Stimulated activated CD8-positive, alpha-beta memory T cell treated with anti-CD3 and anti-CD28 coated beads, Interleukin-15, amount 100 ng/mL, for 24 hours (primary cell): ENCODE results near the gene OR1S2.
"Not testable (repeated sequence)": the region's sequence is repeated elsewhere in the genome, so short reads cannot be mapped to it uniquely, and the experiment has no call there.

Experiments
- DNase-seq: peaks from one replicate; pipeline ENCODE4 v3.0.0-alpha.2; 2020; ENCODE audit warnings: low read depth

The OR1S2 gene, protein sequence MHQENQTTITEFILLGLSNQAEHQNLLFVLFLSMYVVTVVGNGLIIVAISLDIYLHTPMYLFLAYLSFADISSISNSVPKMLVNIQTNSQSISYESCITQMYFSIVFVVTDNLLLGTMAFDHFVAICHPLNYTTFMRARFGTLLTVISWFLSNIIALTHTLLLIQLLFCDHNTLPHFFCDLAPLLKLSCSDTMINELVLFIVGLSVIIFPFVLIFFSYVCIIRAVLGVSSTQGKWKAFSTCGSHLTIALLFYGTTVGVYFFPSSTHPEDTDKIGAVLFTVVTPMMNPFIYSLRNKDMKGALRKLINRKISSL

DNA sequence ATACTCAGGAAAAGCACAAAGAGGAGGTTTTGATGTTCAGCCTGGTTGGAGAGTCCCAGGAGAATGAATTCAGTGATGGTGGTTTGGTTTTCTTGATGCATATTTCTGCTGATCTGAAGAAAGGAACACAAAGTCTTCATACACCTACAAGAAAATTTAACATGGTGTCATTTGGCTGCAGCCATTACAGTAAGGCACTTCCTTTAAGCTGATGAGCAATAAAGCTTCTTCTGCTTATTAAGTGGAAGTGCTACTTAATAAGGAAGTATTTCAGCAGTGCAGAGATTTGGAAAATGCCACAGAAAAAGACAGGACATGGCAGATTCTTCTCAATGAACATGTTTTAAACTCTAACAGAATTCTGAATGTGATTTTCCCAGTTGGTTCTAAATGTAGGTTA lies at the start of gene OR1S2:
Gene OR1S2, minus strand, starts transcription at position 101 of the 400 bp plus-strand sequence. Its CDS starts 0 bp downstream, at position 101.
- no peak for DNase-seq

DNA sequence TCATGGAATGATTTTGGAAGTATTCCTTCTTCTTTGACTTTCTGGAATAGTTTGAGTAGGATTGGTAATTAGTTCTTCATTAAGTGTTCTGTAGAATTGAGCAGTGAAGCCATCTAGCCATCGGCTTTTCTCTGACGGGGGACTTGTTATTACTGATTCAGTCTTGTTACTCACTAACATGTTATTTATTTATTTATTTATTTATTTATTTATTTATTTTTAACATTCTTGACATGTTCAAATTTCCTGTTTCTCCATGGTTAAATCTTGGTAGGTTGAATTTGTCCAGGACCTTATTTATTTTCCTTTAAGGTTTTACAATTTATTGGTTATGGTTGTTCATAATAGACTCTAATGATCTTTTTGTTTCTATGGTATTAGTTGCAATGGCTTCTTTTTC lies 40.0 kb upstream of the OR1S2 start:
- DNase-seq: no peak

DNA sequence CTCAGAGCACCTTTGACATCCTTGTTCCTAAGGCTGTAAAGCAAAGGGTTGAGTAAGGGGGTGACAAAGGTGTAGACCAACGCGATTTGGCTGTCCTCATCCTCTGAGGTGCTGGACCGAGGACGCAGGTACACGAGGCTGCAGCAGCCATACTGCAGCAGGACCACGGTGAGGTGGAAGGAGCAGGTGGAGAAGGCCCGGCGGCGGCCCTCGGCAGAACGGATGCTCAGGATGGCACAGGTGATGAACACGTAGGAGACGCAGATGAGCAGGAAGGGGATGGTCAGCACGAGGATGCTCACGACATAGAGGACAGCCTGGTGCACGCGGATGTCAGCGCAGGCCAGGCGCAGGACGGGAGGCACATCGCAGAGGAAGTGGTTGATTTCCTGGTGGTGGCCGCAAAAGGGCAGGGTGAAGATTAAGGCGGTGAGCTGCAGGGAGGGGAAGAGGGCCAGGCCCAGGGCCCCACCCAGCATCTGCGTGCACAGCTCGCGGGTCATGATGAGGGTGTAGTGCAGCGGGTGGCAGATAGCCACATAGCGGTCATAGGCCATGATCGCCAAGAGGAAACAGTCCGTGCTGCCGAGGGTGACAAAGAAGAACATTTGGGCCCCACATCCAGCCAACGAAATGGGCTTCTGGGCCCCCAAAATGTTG lies 24.1 kb upstream of the OR1S2 start:
- no peak for DNase-seq

DNA sequence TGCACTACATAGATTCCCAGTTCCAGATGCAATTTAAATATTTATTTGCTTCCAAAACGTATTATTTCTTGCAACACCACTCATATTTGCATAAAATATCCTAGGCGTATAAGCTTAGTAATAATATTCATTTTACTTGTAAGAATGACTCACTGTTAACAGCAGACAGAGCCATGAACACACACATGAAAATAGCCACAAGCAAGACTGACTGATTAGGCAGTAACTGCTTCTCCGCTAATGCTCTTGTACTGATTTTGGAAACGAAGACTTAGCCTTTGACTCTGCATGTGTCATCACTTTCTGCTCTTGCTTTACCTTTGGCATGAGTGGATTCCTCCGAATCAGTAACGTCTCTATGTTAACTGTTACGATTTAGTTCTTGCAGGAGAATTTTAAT lies 18.8 kb upstream of the OR1S2 start:
- DNase-seq: no peak

DNA sequence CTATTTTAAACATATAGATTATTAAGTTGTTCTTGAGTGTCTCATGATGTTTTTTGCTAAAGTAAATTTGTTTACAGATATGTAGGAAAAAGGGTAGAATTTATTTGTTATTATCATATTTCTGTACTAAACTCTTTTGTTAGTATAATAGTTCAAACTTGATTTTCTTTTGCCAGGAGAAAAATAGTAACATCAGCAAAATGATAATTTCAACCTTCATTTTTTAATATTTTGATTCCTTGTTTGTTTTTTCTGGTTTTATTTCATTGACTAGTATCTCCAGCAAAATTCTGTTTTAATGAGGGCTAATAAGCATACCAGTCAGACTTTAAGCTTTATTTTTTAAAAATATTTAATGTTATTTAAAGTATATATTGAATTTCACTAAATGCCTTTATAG lies 12.5 kb upstream of the OR1S2 start:
- DNase-seq: no peak

DNA sequence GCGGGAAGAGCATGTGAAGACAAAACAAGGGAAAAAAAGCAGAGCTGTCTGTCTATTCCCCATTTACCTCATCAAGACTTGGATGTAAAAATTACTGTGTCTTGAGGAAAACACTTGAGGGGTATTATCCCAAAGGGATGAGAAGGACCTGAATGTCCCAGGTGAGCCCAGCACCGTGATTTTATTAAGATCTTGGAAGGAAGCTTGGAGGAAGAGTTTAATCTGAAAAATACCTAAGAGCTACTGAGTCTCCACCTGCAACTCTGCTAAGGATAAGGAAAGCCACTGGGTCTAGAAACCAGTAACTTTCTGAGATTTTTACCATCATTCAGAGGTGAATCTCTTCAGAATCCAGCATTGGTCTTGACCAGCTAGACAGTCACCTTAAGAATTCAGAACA lies 8.5 kb upstream of the OR1S2 start, which contains the start of gene OR1S1:
Gene OR1S1, plus strand, starts transcription at position 301 of the 400 bp plus-strand sequence.
- not testable (repeated sequence) for DNase-seq

DNA sequence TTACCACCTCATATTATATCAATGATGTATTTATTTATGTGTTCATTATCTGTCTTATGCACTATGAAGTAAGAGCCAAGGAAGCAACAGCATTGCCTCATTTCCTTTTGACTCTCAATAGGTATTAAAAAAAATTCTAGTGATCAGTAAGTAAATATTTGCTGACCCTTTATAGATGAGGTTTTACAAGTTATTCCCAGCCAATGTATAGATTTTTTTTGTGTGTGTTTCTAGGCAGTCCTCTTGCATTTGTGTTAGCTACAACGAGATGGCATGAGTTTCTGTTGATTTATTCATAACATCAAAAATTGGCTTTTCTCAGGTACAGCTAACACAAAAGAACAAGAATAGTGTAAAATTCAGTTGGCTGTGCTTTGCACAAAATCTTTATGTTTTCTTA lies 4.7 kb downstream of the OR1S2 start:
- DNase-seq: no peak

DNA sequence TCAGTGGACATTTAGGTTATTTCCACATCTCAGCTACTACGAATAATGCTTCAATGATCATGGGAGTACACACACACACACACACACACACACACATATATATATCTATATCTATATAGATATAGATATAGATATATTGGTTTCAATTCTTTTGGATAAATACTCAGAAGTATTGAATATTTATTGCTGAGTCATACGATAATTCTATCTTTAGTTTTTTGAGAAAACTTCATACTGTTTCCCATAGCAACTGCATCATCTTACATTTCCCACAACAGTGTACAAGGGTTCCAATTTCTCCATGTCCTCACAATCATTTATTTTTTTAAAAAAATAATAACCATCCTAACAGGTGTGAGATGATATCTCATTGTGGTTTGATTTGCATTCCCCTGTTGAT lies 8.0 kb downstream of the OR1S2 start:
- no peak for DNase-seq

DNA sequence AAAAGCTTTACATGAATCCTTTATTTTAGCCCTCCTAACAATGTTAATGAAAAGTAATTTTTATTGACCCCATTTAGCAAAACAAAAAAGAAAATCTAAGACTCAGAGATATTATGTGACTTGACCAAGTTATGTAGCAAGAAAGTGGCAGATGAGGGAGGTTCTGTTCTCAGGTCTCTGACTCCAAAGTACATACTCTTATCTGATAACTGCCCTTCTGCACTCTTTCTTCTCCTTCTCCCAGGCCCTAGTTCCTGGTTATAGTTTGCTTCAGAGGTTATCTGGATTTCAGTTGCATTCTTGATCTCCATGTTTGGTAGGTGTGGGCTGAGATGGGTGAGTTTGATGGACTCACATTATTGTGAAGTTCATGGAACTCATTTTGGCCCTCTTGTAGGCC lies 10.6 kb downstream of the OR1S2 start:
- no peak for DNase-seq

DNA sequence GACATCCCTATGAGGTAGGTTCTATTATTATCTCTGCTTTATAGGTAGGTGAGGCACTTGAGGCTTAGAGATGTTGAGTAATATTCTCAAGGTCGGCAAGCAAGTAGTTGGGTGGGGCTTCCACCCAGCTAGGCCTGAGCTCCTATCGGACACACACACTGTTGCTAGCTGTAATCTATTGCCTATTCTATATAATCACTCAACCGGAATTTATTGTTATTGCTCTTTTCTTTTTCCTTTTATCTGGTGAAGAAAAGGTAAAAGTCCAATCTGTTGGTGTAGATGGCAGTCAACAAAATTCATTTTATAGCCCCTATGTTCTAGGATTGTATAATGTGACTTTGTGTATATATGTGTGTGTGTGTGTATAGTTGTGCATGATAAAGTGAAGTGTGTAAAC lies 11.7 kb downstream of the OR1S2 start:
- DNase-seq: no peak

DNA sequence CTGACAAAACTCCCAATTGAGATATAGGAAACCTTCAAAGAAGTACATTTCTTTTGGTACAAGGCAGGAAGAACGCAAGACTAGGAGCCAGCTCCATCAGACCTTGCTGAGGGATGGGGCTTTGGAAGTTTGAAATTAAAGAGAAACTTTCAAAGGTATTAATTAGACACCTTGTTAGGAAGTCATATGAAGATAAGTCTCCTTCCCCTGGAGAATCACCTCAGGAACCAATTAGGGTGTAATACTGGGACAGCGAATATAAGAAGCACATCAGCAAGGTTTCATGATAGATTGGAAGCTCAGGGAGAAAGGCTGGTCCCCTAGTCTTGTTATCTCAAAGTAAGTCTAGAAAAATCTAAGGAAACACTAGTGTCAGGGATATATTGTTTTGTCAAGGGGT lies 15.2 kb downstream of the OR1S2 start, which contains the start of gene OR9Q2:
Gene OR9Q2, plus strand, starts transcription at position 301 of the 400 bp plus-strand sequence. CDS start 1,421 bp downstream, outside the sequence.
- no peak for DNase-seq

DNA sequence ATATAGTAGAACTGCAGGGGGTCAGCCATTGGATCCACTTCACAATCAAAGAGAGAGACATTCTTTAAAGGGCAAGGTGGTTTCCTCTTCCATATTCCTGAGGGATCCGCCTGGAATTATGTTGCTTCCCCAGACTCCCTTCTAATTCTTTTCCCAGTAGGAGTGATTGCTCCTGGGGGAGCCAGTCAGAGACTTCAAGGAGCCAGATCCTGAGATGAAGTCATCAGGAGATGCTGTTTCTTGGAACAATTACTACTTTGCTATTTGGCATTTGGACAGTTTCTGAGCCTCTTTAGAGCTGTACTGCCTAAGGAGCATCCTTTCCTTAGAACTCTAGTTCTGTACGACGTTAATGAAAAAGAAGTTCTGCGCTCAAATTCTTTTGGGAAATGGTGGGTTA lies 17.0 kb downstream of the OR1S2 start:
- DNase-seq: no peak

DNA sequence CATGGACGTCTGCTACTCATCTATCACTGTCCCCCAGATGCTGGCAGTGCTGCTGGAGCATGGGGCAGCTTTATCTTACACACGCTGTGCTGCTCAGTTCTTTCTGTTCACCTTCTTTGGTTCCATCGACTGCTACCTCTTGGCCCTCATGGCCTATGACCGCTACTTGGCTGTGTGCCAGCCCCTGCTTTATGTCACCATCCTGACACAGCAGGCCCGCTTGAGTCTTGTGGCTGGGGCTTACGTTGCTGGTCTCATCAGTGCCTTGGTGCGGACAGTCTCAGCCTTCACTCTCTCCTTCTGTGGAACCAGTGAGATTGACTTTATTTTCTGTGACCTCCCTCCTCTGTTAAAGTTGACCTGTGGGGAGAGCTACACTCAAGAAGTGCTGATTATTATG lies 24.3 kb downstream of the OR1S2 start:
- DNase-seq: no peak

DNA sequence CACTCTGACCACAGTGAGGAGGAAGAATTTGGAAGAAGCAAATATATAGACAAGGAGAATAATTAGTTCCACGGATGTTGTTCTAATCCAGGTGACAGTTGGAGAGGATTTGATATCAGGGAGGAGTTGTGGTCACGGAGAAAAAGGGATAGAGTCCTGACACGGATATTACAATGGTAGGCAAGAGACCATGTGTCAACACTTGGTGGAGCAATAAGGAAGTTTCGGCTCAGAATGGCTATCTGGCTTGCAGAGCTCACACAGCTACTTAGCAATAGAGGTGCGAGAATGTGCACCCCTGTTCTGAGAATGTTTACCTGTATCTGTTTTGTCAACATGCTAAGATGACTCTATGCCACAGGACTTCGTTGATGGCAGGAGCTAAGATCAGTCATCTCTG lies 25.5 kb downstream of the OR1S2 start:
- DNase-seq: no peak

DNA sequence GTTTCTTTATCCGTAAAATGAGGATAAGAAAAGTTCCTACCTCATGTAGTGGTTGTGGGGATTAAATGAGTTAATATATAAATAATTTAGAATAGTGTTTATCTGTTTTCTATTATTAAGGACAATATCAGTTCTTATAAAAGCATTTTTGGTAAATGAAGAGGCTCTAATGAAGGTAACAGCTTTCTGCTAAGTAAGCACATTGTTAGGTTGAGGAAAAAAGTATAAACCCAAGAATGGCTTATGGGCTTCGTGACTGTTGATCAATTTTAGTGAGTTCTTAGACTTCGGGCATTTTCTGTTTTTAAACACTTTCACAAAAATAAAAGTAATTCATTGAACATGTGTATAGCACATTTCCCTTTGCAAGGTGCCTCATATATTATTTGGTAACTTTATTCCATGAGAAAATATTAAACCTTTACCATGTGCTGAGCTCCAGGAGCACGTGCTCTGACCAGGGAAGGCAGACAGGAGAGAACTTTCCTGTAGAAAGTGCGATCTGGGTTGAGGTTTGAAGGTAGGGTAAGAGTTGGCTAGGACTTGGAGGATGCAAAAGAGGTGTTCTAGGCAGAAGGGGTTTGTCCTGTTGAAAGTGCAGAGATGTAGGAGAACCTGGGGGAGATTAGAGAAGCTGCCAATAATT lies 26.4 kb downstream of the OR1S2 start:
- DNase-seq: no peak

DNA sequence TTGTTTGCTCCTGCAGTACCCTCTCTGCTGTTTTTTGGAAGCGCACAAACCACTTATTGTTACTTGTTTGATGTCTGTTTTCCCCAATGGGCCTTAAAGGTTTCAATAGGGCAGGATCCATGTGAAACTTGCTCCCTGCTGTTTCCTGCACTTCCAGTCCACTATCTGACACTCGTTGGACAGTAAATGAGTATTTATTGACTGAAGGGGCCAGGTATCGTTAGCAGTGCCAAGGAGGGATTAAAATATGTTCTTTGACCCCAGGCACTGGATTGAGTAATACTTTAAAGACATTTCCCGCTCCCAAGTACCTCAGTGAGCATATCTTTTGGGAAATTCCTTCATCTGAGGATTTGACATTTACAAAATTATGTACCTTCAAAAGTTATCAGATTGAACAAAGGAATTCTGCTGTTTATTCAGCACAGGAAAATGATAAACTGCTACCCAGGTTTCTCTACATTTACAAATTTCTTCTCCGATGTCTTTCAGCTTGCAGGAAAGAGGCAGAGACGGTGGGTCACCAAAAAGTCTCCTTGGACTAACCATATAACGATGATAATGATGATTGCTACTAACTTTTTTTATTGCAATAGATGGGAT lies 38.3 kb downstream of the OR1S2 start:
- DNase-seq: no peak

DNA sequence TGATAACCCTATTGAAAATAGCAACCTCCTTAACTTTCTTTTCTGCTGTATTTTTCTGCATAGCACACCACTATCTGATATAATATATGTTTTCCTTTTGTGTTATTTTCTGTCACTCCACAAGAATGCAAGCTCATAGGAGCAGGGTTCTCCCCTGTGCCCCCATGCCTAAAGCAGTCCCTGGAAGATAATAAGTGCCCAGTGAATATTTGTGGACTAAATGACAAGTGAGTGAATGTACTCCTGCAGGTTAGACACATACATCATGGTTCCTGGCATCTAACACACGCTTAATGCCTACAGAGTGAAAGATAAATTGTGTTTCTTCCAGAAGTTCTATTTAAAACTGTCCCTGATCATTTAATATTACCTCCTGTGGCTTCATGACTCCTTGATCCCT lies 39.0 kb downstream of the OR1S2 start:
- DNase-seq: no peak

DNA sequence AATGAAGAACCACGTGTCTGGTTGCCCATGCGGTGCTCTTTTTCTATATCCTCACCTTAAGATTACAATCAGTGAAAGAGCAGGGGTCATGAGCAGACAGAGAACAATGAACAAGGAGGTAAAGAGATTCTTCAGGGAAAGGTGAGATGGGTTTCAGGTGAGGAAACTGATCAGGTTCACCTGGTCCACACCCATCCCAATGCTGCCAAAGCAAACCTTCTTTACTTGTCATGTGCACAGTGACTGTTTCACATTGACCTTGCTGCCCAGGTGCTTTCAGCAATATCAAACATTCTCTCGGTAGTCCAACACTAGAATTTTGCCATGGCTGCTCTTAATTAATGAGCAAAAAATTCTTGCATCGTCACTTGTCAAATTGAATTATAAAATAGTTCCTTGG lies 39.6 kb downstream of the OR1S2 start:
- DNase-seq: no peak
